ENCODE measurements around the gene GGN. TPM values are rescaled to one million over a fixed set of nuclear protein-coding genes. Genes with fewer than 3 reads are reported as not detected.

The GGN gene
- total RNA-seq, 1 donor from 2014 or later = not detected

DNA sequence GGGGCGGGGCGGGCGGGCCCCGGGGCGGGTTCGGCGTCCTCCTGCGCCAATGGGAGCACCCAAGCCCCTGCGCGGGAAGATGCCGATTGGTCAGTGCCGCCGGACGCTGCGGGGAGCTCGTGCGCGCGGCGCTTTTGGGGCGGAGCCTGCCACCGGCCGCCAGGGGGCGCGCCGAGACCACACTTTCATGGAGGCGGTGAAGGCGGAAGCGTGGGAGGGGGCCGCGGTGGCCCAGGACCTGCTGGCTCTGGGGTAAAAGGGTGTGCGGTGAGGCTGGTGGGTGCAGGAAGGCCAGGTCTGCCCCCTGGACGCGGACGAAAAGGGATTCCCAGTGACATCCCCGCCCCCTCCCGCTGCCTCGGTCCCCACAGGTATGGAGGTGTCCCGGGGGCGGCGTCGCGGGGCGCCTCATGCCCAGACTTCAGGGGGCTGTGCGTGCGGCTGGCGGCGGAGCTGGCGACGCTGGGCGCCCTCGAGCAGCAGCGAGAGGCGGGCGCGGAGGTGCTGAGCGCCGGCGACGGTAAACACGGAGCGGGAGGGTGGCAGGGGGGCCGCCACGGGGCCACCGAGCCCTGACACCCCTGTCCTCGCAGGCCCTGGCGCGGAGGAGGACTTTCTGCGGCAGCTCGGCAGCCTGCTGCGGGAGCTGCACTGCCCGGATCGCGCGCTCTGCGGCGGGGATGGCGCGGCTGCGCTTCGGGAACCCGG, 15.3 kb upstream of the GGN start, which contains the start of gene FAM98C:
Gene FAM98C, plus strand, starts transcription at position 127 of the 708 bp plus-strand sequence. Its CDS starts 61 bp downstream, at position 188.
- Histone ChIP-seq H3K36me3 (peaks cover 0 to 23% of the 10 kb centered on the region in 2 donors), H3K27ac (peak within 1 kb of the TSS; percentile 96), H3K4me3 (peak within 1 kb of the TSS; percentile 96 to 98), H3K9me3 (no peaks in the 10 kb centered on the region), H3K4me1 (peaks cover 22% of the 10 kb centered on the region), H3K27me3 (no peaks in the 10 kb centered on the region)
- peak in 1 of 2 donors; percentile 98 for DNase-seq (ENCODE audit: extremely low spot score in 2 of 2)
- intact Hi-C loops (cut with DNase I) = no loop called here
- TF ChIP-seq, protein P1, sequence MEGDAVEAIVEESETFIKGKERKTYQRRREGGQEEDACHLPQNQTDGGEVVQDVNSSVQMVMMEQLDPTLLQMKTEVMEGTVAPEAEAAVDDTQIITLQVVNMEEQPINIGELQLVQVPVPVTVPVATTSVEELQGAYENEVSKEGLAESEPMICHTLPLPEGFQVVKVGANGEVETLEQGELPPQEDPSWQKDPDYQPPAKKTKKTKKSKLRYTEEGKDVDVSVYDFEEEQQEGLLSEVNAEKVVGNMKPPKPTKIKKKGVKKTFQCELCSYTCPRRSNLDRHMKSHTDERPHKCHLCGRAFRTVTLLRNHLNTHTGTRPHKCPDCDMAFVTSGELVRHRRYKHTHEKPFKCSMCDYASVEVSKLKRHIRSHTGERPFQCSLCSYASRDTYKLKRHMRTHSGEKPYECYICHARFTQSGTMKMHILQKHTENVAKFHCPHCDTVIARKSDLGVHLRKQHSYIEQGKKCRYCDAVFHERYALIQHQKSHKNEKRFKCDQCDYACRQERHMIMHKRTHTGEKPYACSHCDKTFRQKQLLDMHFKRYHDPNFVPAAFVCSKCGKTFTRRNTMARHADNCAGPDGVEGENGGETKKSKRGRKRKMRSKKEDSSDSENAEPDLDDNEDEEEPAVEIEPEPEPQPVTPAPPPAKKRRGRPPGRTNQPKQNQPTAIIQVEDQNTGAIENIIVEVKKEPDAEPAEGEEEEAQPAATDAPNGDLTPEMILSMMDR (IDR thresholded peaks at IDR 0.05) = peak; percentile 97 to 100 (median 98)
- TF ChIP-seq POLR2A (IDR thresholded peaks at IDR 0.05) (no peak), POLR2AphosphoS5 (IDR thresholded peaks at IDR 0.05; ENCODE audit: insufficient read depth in 1 of 2, low read depth in 1 of 2) (peak; percentile 38 to 64)

DNA sequence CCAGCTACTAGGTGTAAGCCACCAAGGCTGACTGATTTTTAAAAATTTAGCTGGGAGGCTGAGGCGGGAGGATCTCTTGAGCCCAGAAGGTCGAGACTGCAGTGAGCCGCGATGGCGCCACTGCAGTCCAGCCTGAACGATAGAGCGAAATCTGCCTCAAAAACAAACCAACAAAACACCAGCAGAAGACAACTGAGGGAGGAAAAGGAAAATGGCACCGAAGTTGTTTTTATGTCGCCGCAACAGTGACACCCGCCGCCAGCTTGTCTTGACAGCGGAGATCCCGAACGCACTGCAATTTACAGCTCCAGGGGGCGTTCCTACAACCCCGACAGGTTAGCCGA, 14.8 kb upstream of the GGN start:
- H3K27ac ChIP-seq = peak overlapping the region; percentile 96
- peak overlapping the region; percentile 96 to 98 for H3K4me3 ChIP-seq
- no peaks in the 10 kb centered on the region for H3K27me3 ChIP-seq
- H3K9me3 ChIP-seq = no peaks in the 10 kb centered on the region
- H3K36me3 ChIP-seq = peaks cover 0 to 23% of the 10 kb centered on the region in 2 donors
- intact Hi-C loops (cut with DNase I) = no loop called here
- TF ChIP-seq POLR2AphosphoS5 (IDR thresholded peaks at IDR 0.05; ENCODE audit: insufficient read depth in 1 of 2, low read depth in 1 of 2) = no peak
- TF ChIP-seq, protein P1 (IDR thresholded peaks at IDR 0.05) = no peak
- DNase-seq (ENCODE audit: extremely low spot score in 2 of 2) = no peak
- peaks cover 22% of the 10 kb centered on the region for H3K4me1 ChIP-seq

DNA sequence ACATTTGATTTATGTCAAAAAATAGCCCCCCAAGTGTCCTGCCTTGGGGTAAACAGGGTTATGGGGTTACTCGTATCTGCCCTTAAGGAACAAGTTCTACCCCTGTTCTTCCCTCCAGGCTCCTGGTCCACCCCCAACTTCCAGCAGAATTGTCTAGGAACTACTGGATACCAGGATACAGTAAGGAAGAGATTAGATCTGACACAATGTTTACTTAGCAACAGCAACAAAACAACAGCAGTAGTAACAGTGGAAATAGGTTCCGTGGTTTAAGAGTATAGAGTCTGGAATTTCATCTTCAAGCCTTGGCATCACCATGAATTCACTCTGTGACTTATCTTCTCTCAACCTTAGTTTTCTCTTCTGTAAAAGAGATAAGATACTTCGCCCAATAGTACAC, 13.3 kb upstream of the GGN start:
- H3K4me3 ChIP-seq = no peak overlapping the region
- H3K36me3 ChIP-seq = peaks cover 0 to 15% of the 10 kb centered on the region in 2 donors
- no peak for TF ChIP-seq POLR2A (IDR thresholded peaks at IDR 0.05)
- TF ChIP-seq POLR2AphosphoS5 (IDR thresholded peaks at IDR 0.05; ENCODE audit: insufficient read depth in 1 of 2, low read depth in 1 of 2) = no peak
- TF ChIP-seq, protein P1 (IDR thresholded peaks at IDR 0.05) = no peak
- no peak overlapping the region for H3K27ac ChIP-seq
- no peaks in the 10 kb centered on the region for H3K27me3 ChIP-seq
- H3K9me3 ChIP-seq = no peaks in the 10 kb centered on the region
- DNase-seq (ENCODE audit: extremely low spot score in 2 of 2) = no peak
- H3K4me1 ChIP-seq = peaks cover 22% of the 10 kb centered on the region
- intact Hi-C loops (cut with DNase I) = no loop called here

DNA sequence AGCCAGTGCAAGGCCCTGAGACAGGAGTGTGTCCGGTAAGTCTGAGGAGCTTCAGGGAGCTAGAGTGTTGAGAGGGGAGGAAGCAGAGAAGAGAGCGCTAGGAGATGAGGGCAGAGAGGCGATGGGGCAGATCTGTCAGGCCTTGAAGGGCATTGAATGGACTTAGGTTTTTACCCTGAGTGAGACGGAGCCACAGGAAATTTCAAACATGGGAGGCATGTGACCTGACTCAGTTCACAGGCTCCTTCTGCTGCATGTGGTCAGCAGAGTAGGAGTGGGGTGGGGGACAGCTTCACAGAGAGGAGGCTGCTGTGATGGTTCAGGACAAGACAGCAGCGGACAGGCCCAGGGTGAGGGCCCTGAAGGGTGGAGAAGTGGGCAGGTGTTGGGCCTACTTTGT, 12.5 kb upstream of the GGN start:
- Histone ChIP-seq H3K4me1 (peaks cover 25% of the 10 kb centered on the region), H3K36me3 (peaks cover 0 to 7% of the 10 kb centered on the region in 2 donors), H3K9me3 (no peaks in the 10 kb centered on the region), H3K4me3 (no peak overlapping the region), H3K27me3 (no peaks in the 10 kb centered on the region), H3K27ac (no peak overlapping the region)
- intact Hi-C loops (cut with DNase I) = no loop called here
- no peak for DNase-seq (ENCODE audit: extremely low spot score in 2 of 2)
- TF ChIP-seq, protein P1 (IDR thresholded peaks at IDR 0.05) = no peak
- TF ChIP-seq POLR2AphosphoS5 (IDR thresholded peaks at IDR 0.05; ENCODE audit: insufficient read depth in 1 of 2, low read depth in 1 of 2) (no peak), POLR2A (IDR thresholded peaks at IDR 0.05) (no peak)

DNA sequence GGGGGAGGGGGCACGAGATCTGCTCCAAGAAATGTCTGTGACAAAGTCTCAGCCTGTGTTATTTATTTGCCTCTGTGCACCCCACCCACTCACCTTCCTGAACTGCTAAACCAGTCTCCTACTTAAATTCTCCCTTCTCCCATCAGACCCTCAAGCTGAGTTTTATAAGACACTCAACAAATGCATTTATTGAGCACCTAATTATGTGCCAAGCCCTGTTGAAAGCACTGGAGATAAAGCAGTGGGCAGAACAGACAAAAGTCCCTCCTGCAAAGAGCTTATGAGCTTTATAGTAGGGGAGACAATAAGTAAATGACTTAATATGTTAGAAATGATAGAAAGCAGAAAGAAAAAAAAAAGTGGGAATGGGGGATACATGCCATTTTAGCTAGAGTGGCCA, 11.7 kb upstream of the GGN start:
- DNase-seq (ENCODE audit: extremely low spot score in 2 of 2) = no peak
- Histone ChIP-seq H3K36me3 (no peaks in the 10 kb centered on the region), H3K27ac (no peak overlapping the region), H3K9me3 (no peaks in the 10 kb centered on the region), H3K27me3 (no peaks in the 10 kb centered on the region), H3K4me3 (no peak overlapping the region), H3K4me1 (peaks cover 28% of the 10 kb centered on the region)
- TF ChIP-seq POLR2AphosphoS5 (IDR thresholded peaks at IDR 0.05; ENCODE audit: insufficient read depth in 1 of 2, low read depth in 1 of 2) = no peak
- TF ChIP-seq, protein P1 (IDR thresholded peaks at IDR 0.05) = no peak
- TF ChIP-seq POLR2A (IDR thresholded peaks at IDR 0.05) = no peak
- intact Hi-C loops (cut with DNase I) = no loop called here

All from vagina (tissue), 2 donors.